ENCODE data around the gene SLFN14.
"Not testable (repeated sequence)": the region's sequence is repeated elsewhere in the genome, so short reads cannot be mapped to it uniquely, and the experiment has no call there.

The SLFN14 gene

GRCh38 chr17:35535406-35535805 lies 25.2 kb downstream of the SLFN14 start:
- no CpG with 5 or more reads among the region's 9 CpGs for WGBS, 2 donors (ENCODE audit: extremely low coverage in 2 of 2, insufficient read length in 2 of 2, insufficient replicate concordance in 1 of 2)
- H3K9ac ChIP-seq (ENCODE audit: low read depth, low read length, poor library complexity): not testable (repeated sequence)

DNA sequence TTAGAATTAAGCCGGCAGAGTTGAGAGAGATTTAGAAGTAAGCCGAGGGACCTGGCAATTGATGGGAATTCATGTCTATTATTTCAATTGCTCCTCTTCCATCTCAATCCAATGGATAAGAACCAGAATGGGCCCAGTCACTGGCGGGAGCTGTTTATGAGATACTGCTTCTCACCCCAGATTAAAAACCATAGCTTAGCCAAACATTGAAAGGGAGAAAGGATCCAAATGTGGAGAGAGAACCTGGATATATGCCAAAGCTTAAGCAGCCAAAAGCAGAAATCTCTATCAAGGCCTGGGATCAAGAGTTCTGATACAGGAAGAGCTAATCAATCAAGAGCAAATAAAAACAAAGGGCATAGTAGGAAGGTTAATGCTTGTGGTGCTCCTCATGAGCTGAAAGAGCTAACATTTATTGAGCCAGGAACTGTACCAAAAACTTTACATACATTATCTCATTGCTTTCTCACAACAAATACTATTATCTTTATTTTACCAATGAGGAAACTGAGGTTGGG lies 26.0 kb downstream of the SLFN14 start:
- H3K4me1 ChIP-seq (ENCODE audit: control insufficient read depth in 2 of 2, insufficient read depth in 1 of 2, low read depth in 1 of 2, low read length in 2 of 2): no peaks in the 10 kb centered on the region
- H3K14ac ChIP-seq (ENCODE audit: low read length): no peak overlapping the region
- H2BK120ac ChIP-seq (ENCODE audit: low read depth, low read length): no peak overlapping the region
- no peak overlapping the region for H3K23ac ChIP-seq (ENCODE audit: low read depth, low read length, poor library complexity)
- DNase-seq (ENCODE audit: low spot score): no peak
- no peaks in the 10 kb centered on the region for H3K36me3 ChIP-seq (replicated peaks in 1 of 2; ENCODE audit: control insufficient read depth in 2 of 2, insufficient read depth in 2 of 2, low read length in 2 of 2)
- H3K4me3 ChIP-seq (ENCODE audit: low read length in 2 of 2): no peak overlapping the region
- no peak overlapping the region for H3K4me2 ChIP-seq (ENCODE audit: insufficient read depth, low read length, poor library complexity, severe bottlenecking)
- H3K18ac ChIP-seq (ENCODE audit: low read length): no peak overlapping the region
- no peak overlapping the region for H2AFZ ChIP-seq (ENCODE audit: low read length)
- H3K27ac ChIP-seq (replicated peaks; ENCODE audit: low read length): no peak overlapping the region
- H3K4ac ChIP-seq (ENCODE audit: low read length): no peak overlapping the region
- no peak overlapping the region for H4K91ac ChIP-seq (ENCODE audit: low read depth, low read length, poor library complexity)
- no peaks in the 10 kb centered on the region for H3K9me3 ChIP-seq (replicated peaks in 1 of 2; ENCODE audit: control insufficient read depth in 2 of 2, insufficient read depth in 1 of 2, low read depth in 1 of 2, low read length in 2 of 2)
- no CpG with 5 or more reads among the region's 3 CpGs for WGBS, 2 donors (ENCODE audit: extremely low coverage in 2 of 2, insufficient read length in 2 of 2, insufficient replicate concordance in 1 of 2)
- H2BK15ac ChIP-seq (ENCODE audit: low read length): no peak overlapping the region
- no peak overlapping the region for H4K8ac ChIP-seq (ENCODE audit: low read depth, low read length)
- no peak overlapping the region for H2BK5ac ChIP-seq (ENCODE audit: low read length)
- H3K9ac ChIP-seq (ENCODE audit: low read depth, low read length, poor library complexity): no peak overlapping the region
- H3K79me1 ChIP-seq (ENCODE audit: low read depth, low read length): no peaks in the 10 kb centered on the region
- peaks cover 0 to 14% (median 0%) of the 10 kb centered on the region in 3 experiments for H3K27me3 ChIP-seq (ENCODE audit: control insufficient read depth in 3 of 3, insufficient read depth in 3 of 3, low read depth in 1 of 3, low read length in 3 of 3)
- no peak overlapping the region for H2AK5ac ChIP-seq (ENCODE audit: low read depth, low read length)
- no peak overlapping the region for H2BK12ac ChIP-seq (ENCODE audit: low read length)

More at GRCh38 chr17:35535406-35535805, 25.2 kb downstream of the SLFN14 start:
- not testable (repeated sequence) for H4K8ac ChIP-seq (ENCODE audit: low read depth, low read length); H3K4ac ChIP-seq (ENCODE audit: low read length); H3K4me3 ChIP-seq (ENCODE audit: low read length in 2 of 2); DNase-seq (ENCODE audit: low spot score); H2AFZ ChIP-seq (ENCODE audit: low read length); H3K79me1 ChIP-seq (ENCODE audit: low read depth, low read length); H3K9me3 ChIP-seq (replicated peaks in 1 of 2; ENCODE audit: control insufficient read depth in 2 of 2, insufficient read depth in 1 of 2, low read depth in 1 of 2, low read length in 2 of 2); H4K91ac ChIP-seq (ENCODE audit: low read depth, low read length, poor library complexity); H2AK5ac ChIP-seq (ENCODE audit: low read depth, low read length); H2BK120ac ChIP-seq (ENCODE audit: low read depth, low read length); H3K36me3 ChIP-seq (replicated peaks in 1 of 2; ENCODE audit: control insufficient read depth in 2 of 2, insufficient read depth in 2 of 2, low read length in 2 of 2); H2BK12ac ChIP-seq (ENCODE audit: low read length); H3K23ac ChIP-seq (ENCODE audit: low read depth, low read length, poor library complexity); H3K18ac ChIP-seq (ENCODE audit: low read length); H3K4me2 ChIP-seq (ENCODE audit: insufficient read depth, low read length, poor library complexity, severe bottlenecking); H2BK5ac ChIP-seq (ENCODE audit: low read length); H3K4me1 ChIP-seq (ENCODE audit: control insufficient read depth in 2 of 2, insufficient read depth in 1 of 2, low read depth in 1 of 2, low read length in 2 of 2); H3K27ac ChIP-seq (replicated peaks; ENCODE audit: low read length); H3K14ac ChIP-seq (ENCODE audit: low read length); H2BK15ac ChIP-seq (ENCODE audit: low read length)
- peaks cover 0 to 22% (median 0%) of the 10 kb centered on the region in 3 experiments for H3K27me3 ChIP-seq (ENCODE audit: control insufficient read depth in 3 of 3, insufficient read depth in 3 of 3, low read depth in 1 of 3, low read length in 3 of 3)

DNA sequence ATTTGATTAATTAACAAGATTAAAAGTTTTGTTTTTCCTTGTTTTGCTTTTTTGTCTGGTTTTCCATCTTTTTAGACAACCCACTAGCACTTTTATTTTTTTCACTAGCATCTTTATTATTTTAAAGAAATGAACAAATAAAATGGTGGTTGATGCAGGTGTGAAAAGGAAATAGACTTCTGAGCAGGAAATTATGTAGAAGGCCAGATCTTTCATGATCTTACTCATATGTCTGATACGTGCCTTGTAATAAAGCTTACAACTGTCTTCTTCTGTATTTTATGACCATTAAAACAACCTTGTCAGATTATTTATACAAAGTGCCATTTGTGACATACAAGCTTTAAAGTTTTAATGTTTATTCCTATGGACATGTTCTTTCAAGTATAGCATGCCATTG lies 29.5 kb downstream of the SLFN14 start:
- Histone ChIP-seq H3K27ac (replicated peaks; ENCODE audit: low read length) (no peak overlapping the region), H3K9ac (ENCODE audit: low read depth, low read length, poor library complexity) (no peak overlapping the region), H2AK5ac (ENCODE audit: low read depth, low read length) (no peak overlapping the region), H3K4ac (ENCODE audit: low read length) (no peak overlapping the region), H2AFZ (ENCODE audit: low read length) (no peak overlapping the region), H3K27me3 (ENCODE audit: control insufficient read depth in 3 of 3, insufficient read depth in 3 of 3, low read depth in 1 of 3, low read length in 3 of 3) (no peaks in the 10 kb centered on the region), H2BK12ac (ENCODE audit: low read length) (no peak overlapping the region), H3K4me2 (ENCODE audit: insufficient read depth, low read length, poor library complexity, severe bottlenecking) (no peak overlapping the region), H3K18ac (ENCODE audit: low read length) (no peak overlapping the region), H3K14ac (ENCODE audit: low read length) (no peak overlapping the region), H2BK15ac (ENCODE audit: low read length) (no peak overlapping the region), H3K23ac (ENCODE audit: low read depth, low read length, poor library complexity) (no peak overlapping the region), H2BK5ac (ENCODE audit: low read length) (no peak overlapping the region), H2BK120ac (ENCODE audit: low read depth, low read length) (no peak overlapping the region), H4K91ac (ENCODE audit: low read depth, low read length, poor library complexity) (no peak overlapping the region), H3K4me3 (ENCODE audit: low read length in 2 of 2) (no peak overlapping the region), H3K79me1 (ENCODE audit: low read depth, low read length) (no peaks in the 10 kb centered on the region), H4K8ac (ENCODE audit: low read depth, low read length) (no peak overlapping the region), H3K9me3 (replicated peaks in 1 of 2; ENCODE audit: control insufficient read depth in 2 of 2, insufficient read depth in 1 of 2, low read depth in 1 of 2, low read length in 2 of 2) (no peaks in the 10 kb centered on the region), H3K4me1 (ENCODE audit: control insufficient read depth in 2 of 2, insufficient read depth in 1 of 2, low read depth in 1 of 2, low read length in 2 of 2) (no peaks in the 10 kb centered on the region), H3K36me3 (replicated peaks in 1 of 2; ENCODE audit: control insufficient read depth in 2 of 2, insufficient read depth in 2 of 2, low read length in 2 of 2) (no peaks in the 10 kb centered on the region)
- no peak for DNase-seq (ENCODE audit: low spot score)
- no CpG with 5 or more reads among the region's 1 CpG for WGBS, 2 donors (ENCODE audit: extremely low coverage in 2 of 2, insufficient read length in 2 of 2, insufficient replicate concordance in 1 of 2)

DNA sequence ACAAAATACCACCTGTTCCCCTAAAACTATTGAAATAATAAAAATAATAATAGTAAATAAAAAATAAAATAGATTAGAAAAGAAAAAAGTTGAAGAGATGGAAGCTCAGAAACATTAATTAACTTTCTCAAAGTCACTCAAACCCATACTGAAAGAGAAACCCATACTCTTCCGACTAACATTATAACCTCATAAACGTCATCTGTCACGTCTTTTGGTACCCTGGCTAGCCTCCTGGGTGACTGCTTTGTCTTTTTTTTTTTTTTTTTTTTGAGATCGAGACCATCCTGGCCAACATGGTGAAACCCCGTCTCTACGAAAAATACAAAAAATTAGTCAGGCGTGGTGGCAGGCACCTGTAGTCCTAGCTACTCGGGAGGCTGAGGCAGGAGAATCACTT lies 30.8 kb downstream of the SLFN14 start:
- WGBS, 2 donors (ENCODE audit: extremely low coverage in 2 of 2, insufficient read length in 2 of 2, insufficient replicate concordance in 1 of 2): no CpG with 5 or more reads among the region's 8 CpGs
- Histone ChIP-seq H4K91ac (ENCODE audit: low read depth, low read length, poor library complexity) (no peak overlapping the region), H3K23ac (ENCODE audit: low read depth, low read length, poor library complexity) (no peak overlapping the region), H3K4me2 (ENCODE audit: insufficient read depth, low read length, poor library complexity, severe bottlenecking) (no peak overlapping the region), H2AFZ (ENCODE audit: low read length) (no peak overlapping the region), H3K36me3 (replicated peaks in 1 of 2; ENCODE audit: control insufficient read depth in 2 of 2, insufficient read depth in 2 of 2, low read length in 2 of 2) (no peaks in the 10 kb centered on the region), H2BK15ac (ENCODE audit: low read length) (no peak overlapping the region), H4K8ac (ENCODE audit: low read depth, low read length) (no peak overlapping the region), H3K14ac (ENCODE audit: low read length) (no peak overlapping the region), H3K4ac (ENCODE audit: low read length) (no peak overlapping the region), H2BK5ac (ENCODE audit: low read length) (no peak overlapping the region), H3K27ac (replicated peaks; ENCODE audit: low read length) (no peak overlapping the region), H2AK5ac (ENCODE audit: low read depth, low read length) (no peak overlapping the region), H3K9ac (ENCODE audit: low read depth, low read length, poor library complexity) (no peak overlapping the region), H3K27me3 (ENCODE audit: control insufficient read depth in 3 of 3, insufficient read depth in 3 of 3, low read depth in 1 of 3, low read length in 3 of 3) (no peaks in the 10 kb centered on the region), H3K79me1 (ENCODE audit: low read depth, low read length) (no peaks in the 10 kb centered on the region), H3K9me3 (replicated peaks in 1 of 2; ENCODE audit: control insufficient read depth in 2 of 2, insufficient read depth in 1 of 2, low read depth in 1 of 2, low read length in 2 of 2) (no peaks in the 10 kb centered on the region), H2BK120ac (ENCODE audit: low read depth, low read length) (no peak overlapping the region), H3K4me1 (ENCODE audit: control insufficient read depth in 2 of 2, insufficient read depth in 1 of 2, low read depth in 1 of 2, low read length in 2 of 2) (no peaks in the 10 kb centered on the region), H3K18ac (ENCODE audit: low read length) (no peak overlapping the region), H2BK12ac (ENCODE audit: low read length) (no peak overlapping the region), H3K4me3 (ENCODE audit: low read length in 2 of 2) (no peak overlapping the region)
- no peak for DNase-seq (ENCODE audit: low spot score)

Data from neuronal stem cell (in vitro differentiated cells).